HG02870 (cell line): ENCODE measurements around the gene DHRS4L2.
"Not testable (repeated sequence)": the region's sequence is repeated elsewhere in the genome, so short reads cannot be mapped to it uniquely, and the experiment has no call there.

Source experiments
- ATAC-seq: cut with Tn5 transposase; IDR thresholded peaks from one replicate; pipeline ENCODE4 v1.9.1; 2021; ENCODE audit warnings: mild to moderate bottlenecking, moderate library complexity; ENCODE audit not compliant: unreplicated experiment

Gene DHRS4L2

GRCh38 chr14:23970283-23970659, 18.5 kb upstream of the DHRS4L2 start:
- ATAC-seq = not testable (repeated sequence)

GRCh38 chr14:23973178-23973577, 15.6 kb upstream of the DHRS4L2 start:
- not testable (repeated sequence) for ATAC-seq

GRCh38 chr14:23974041-23974440, 14.7 kb upstream of the DHRS4L2 start:
- not testable (repeated sequence) for ATAC-seq

- ATAC-seq = not testable (repeated sequence)
These were observed 11.5 kb upstream of the DHRS4L2 start for GRCh38 chr14:23977208-23977607.

- not testable (repeated sequence) for ATAC-seq
These were observed 6.5 kb upstream of the DHRS4L2 start for GRCh38 chr14:23981951-23982813.

GRCh38 chr14:23984891-23985602, 3.7 kb upstream of the DHRS4L2 start:
- no peak for ATAC-seq

- ATAC-seq = peak; percentile 11
These were observed 514 bp upstream of the DHRS4L2 start for GRCh38 chr14:23988223-23988606.

- peak; percentile 65 for ATAC-seq
These were observed 1.2 kb downstream of the DHRS4L2 start for GRCh38 chr14:23989734-23990445.

GRCh38 chr14:23990961-23991360, 2.2 kb downstream of the DHRS4L2 start:
- ATAC-seq = not testable (repeated sequence)

GRCh38 chr14:23993042-23993441, 4.3 kb downstream of the DHRS4L2 start:
- not testable (repeated sequence) for ATAC-seq

- not testable (repeated sequence) for ATAC-seq
These were observed 7.3 kb downstream of the DHRS4L2 start for GRCh38 chr14:23996009-23996408.

GRCh38 chr14:23996825-23997224, 8.1 kb downstream of the DHRS4L2 start:
- ATAC-seq = not testable (repeated sequence)

GRCh38 chr14:23999640-24000039, 10.9 kb downstream of the DHRS4L2 start:
- ATAC-seq = not testable (repeated sequence)

GRCh38 chr14:24001078-24001477, 12.3 kb downstream of the DHRS4L2 start:
- ATAC-seq = not testable (repeated sequence)

- ATAC-seq = not testable (repeated sequence)
These were observed 12.9 kb downstream of the DHRS4L2 start for GRCh38 chr14:24001679-24002078.

- peak; percentile 29 for ATAC-seq
These were observed 17.7 kb downstream of the DHRS4L2 start for GRCh38 chr14:24006471-24006816.

- ATAC-seq = peak; percentile 78
These were observed 18.3 kb downstream of the DHRS4L2 start for GRCh38 chr14:24006817-24007652.

- no peak for ATAC-seq
These were observed 22.3 kb downstream of the DHRS4L2 start for GRCh38 chr14:24011051-24011450.

- not testable (repeated sequence) for ATAC-seq
These were observed 24.1 kb downstream of the DHRS4L2 start for GRCh38 chr14:24012726-24013273.
